NCI-H69 (cell line): Measurements from ENCODE around the gene NPIPB6.

Experiments
- DNase-seq: peaks from one replicate; lab custom pipeline; 2025; lab: John Stamatoyannopoulos, UW

Gene NPIPB6

GRCh38 chr16:28324235-28324886 lies 38.9 kb downstream of the NPIPB6 start:
- peak; percentile 58 for DNase-seq

DNA sequence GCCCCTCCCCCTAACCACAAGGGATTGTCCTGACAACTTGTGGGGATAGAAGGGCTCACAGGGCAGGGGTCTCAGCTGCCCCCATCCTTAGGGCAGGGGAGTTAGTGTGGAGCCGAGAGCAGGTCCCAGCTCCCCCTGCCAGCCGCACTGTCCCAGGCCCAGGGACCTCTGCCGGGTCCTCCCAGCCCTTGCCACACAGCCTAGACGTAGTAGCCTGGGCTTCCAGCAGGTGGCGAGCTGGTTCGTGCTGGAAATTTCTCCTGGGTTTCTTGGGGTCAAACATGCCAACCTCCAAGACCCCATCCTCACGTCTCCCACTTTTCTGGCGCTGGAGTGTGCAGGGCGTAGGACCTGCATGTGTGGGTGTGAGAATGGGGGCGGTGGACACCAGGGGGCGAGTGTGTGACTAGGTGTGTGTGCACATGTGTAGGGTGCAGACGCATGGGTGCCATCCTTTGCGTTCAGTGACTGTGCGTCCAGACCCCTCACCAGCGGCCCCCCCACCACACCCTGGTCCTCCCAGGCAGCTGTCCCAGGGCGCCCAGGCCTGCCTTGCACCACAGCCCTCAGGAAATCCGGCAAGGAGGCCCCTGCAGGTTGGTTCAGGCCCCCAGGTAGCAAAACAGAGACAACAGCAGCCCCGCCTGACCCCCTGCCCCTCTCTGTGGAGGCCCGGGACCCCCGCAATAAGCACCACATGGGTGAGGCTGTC lies 41.5 kb downstream of the NPIPB6 start:
- peak; percentile 12 for DNase-seq

- no peak for DNase-seq
Observed at GRCh38 chr16:28320741-28321140, 42.6 kb downstream of the NPIPB6 start.

DNA sequence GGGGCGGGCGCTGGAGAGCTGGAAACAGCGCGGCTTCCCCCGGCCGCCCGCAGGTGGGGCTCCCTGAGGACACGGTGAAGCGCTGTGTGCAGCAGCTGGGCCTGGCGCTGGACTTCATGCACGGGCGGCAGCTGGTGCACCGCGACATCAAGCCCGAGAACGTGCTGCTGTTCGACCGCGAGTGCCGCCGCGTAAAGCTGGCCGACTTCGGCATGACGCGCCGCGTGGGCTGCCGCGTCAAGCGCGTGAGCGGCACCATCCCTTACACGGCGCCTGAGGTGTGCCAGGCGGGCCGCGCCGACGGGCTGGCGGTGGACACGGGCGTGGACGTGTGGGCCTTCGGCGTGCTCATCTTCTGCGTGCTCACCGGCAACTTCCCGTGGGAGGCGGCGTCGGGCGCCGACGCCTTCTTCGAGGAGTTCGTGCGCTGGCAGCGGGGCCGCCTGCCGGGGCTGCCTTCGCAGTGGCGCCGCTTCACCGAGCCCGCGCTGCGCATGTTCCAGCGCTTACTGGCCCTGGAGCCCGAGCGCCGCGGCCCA lies 43.2 kb downstream of the NPIPB6 start:
- no peak for DNase-seq

DNA sequence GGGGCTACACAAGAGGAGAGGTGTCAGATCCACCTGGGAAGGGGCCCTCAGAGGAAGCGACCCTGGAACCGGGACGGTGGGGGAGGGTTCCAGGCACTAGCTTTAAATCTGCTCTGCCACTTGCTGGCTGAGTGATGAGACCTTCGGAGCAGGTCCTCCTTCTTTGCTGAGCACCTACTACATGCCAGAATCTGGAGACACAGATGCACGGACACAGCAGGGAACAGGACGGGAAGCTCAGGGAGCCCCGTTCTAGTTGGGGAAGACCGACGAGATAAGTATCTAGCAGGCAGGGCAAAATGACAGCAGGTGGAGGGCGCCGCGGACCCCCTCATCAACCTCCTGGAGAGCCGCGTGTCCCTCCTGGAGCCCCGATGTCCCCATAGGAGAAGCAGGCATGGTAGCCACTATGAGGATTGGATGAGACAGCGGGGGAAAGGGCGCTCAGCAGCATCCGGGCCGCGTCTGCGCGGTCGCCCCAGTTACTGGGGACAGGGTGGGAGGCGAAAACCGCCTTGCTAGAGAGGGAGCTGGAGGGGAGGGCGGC lies 43.8 kb downstream of the NPIPB6 start:
- no peak for DNase-seq

DNA sequence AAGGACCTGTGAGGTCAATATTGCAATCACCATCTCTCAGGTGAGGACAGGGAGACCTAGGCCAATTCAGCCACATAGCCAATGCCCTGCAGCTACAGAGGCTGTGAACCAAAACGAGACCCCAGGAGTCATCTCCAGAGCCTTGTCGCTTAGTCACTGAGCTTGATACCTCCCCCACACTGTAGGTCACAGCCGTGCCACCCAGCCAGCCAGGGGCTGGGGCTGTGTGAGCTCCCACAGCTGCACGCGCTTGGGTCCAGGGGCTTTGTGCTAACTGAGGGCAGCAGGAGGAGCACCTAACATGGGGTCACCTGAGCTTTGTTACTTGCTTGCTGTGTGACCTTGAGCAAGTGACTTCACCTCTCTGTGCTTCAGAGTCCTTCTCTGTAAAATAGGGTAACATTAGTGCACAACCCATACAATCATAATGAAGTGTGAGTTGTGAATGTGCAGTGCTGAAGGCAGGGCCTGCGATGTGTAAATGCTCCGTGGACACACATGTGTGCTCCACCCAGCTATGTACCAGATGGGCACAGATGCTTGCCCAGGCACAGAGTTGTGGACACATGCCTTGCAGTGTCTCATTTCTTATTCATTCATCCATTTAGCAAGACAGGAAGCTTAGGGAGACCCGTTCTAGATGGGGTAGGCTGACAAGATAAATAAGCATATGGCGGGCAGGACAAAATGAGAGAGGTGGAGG lies 45.1 kb downstream of the NPIPB6 start:
- DNase-seq, result no peak

- peak; percentile 50 for DNase-seq
Observed at GRCh38 chr16:28317040-28317880, 46.0 kb downstream of the NPIPB6 start.

- no peak for DNase-seq
Observed at GRCh38 chr16:28316054-28316453, 47.3 kb downstream of the NPIPB6 start.

GRCh38 chr16:28313587-28313986 lies 49.7 kb downstream of the NPIPB6 start:
- DNase-seq, result no peak

- no peak for DNase-seq
Observed at GRCh38 chr16:28312327-28312726, 51.0 kb downstream of the NPIPB6 start.

DNA sequence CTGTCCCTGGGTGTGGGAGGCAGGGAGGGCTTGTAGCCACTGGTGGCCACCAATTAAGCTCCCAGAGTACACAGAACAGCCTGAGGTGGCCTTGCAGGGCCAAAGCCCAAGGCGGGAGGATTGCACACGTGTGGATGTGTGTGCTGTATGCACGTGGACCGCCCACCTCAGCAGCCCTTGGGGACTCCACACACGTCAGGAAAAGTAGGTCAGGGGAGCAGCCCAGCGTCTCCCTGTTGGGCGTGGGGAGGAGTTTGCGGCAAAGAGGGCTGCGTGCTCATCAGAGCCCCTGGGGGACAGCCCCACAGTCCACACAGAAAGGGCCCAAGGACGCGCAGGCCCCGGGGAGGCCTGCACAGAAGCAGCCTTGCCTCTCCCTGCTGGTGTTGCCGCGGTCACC lies 51.4 kb downstream of the NPIPB6 start:
- no peak for DNase-seq

- DNase-seq, result no peak
Observed at GRCh38 chr16:28311413-28311812, 51.9 kb downstream of the NPIPB6 start.

- no peak for DNase-seq
Observed at GRCh38 chr16:28310796-28311195, 52.5 kb downstream of the NPIPB6 start.

GRCh38 chr16:28309811-28310311 lies 53.4 kb downstream of the NPIPB6 start:
- DNase-seq, result no peak

- DNase-seq, result no peak
Observed at GRCh38 chr16:28308794-28309584, 54.3 kb downstream of the NPIPB6 start.

DNA sequence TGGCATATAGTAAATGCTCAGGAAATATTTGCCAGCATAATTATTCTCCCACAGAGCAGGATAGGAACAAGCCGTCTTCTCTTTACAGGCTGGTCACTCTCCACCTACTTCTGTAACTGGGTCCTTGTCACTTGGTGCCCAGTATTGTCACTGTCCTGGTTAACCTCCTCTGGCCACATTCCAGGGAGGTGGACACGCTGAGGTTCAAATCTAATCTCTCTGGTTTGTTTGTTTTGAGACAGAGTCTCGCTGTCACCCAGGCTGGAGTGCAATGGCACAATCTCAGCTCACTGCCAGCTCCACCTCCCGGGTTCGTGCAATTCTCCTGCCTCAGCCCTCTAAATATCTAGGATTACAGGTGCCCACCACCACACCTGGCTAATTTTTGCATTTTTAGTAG lies 55.4 kb downstream of the NPIPB6 start:
- no peak for DNase-seq

- no peak for DNase-seq
Observed at GRCh38 chr16:28304214-28304613, 59.1 kb downstream of the NPIPB6 start.

DNA sequence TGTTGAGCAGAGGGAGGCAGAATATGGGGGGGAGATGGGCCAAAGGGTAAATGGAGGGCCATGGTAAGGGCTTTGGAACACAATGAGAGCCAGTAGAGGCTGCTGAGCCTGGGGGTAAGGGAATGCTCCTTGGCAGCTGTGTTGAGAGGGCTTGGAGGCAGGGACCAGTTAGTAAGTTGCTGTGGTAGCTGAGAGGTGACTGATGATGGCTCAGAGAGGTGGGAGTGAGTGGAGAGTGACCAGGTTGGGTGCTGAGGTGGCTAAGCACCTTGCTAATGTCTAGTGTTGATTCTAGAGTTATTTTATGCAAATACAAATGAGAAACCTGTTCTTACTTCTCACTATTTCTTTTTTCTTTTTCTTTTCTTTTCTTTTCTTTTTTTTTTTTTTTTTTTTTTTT lies 60.2 kb downstream of the NPIPB6 start:
- DNase-seq, result no peak

DNA sequence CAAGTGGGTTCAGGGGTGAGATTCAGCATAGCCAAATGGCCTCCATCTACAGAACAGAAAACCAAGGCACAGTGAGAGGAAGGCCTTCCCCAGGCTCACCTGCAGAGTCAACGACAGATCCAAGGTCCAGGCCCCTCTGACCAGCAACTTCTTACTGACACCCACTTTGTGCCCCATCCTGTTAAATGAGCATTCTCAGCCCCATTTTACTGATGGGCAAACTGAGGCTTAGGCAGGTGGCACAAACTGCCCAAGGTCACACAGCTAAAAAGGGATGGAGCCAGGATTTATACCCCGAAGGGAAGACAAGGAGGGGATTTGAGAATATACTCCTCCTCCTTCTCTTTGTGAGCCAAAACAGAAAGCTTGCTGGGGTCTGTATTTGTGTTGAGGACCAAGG lies 61.7 kb downstream of the NPIPB6 start:
- DNase-seq, result no peak

DNA sequence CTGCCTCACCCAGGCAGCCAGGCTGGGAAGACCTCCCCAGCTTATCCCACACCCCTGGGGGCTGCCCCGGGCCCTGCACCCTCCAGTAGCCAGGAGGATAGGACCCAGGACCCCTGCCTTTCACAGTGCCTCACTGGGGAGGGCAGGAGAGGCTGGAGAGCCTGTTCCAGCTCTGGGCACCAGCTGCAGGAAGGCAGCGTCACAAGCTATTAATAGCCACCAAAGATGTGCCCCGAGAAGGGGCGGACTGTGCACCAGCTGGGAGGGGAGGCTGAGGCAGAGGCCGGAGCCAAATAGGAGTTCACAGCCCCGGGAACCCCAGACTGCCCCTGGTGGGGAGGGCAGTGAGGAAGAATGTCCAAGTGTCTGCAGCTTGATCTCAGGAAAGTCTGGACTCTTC lies 62.2 kb downstream of the NPIPB6 start:
- DNase-seq, result no peak

GRCh38 chr16:28300327-28300726 lies 63.0 kb downstream of the NPIPB6 start:
- no peak for DNase-seq
